Memory B cell (primary cell): Measurements from ENCODE around the gene CLDN5.
A peak's percentile ranks its signal among the peaks of the same experiment; 100 is the strongest.

Experiments
- ATAC-seq: fragments of 150-1000 bp; cut with Tn5 transposase; 2 replicates; pipeline ENCODE4 v1.10.0; 2021; ENCODE audit warnings: low read depth, mild to moderate bottlenecking, moderate library complexity
- DNase-seq, 2 donors: peaks; one replicate each; pipeline ENCODE4 v3.0.0; 2022; ENCODE audit warnings: low spot score in 2 of 2
- H3K27ac Mint-ChIP-seq: one replicate; pipeline ENCODE4 v1.8.0; 2022; ENCODE audit warnings: mild to moderate bottlenecking, moderate library complexity, mixed read lengths
- H3K27me3 Mint-ChIP-seq: one replicate; pipeline ENCODE4 v1.8.0; 2022; ENCODE audit warnings: mixed read lengths
- H3K36me3 Mint-ChIP-seq: one replicate; pipeline ENCODE4 v1.8.0; 2022; ENCODE audit warnings: mild to moderate bottlenecking, mixed read lengths
- H3K4me1 Mint-ChIP-seq: one replicate; pipeline ENCODE4 v1.8.0; 2022; ENCODE audit warnings: mixed read lengths
- H3K4me3 Mint-ChIP-seq: one replicate; pipeline ENCODE4 v1.8.0; 2022; ENCODE audit warnings: mild to moderate bottlenecking, moderate library complexity, mixed read lengths
- H3K9me3 Mint-ChIP-seq: one replicate; pipeline ENCODE4 v1.8.0; 2022; ENCODE audit warnings: mixed read lengths

CLDN5 gene

DNA sequence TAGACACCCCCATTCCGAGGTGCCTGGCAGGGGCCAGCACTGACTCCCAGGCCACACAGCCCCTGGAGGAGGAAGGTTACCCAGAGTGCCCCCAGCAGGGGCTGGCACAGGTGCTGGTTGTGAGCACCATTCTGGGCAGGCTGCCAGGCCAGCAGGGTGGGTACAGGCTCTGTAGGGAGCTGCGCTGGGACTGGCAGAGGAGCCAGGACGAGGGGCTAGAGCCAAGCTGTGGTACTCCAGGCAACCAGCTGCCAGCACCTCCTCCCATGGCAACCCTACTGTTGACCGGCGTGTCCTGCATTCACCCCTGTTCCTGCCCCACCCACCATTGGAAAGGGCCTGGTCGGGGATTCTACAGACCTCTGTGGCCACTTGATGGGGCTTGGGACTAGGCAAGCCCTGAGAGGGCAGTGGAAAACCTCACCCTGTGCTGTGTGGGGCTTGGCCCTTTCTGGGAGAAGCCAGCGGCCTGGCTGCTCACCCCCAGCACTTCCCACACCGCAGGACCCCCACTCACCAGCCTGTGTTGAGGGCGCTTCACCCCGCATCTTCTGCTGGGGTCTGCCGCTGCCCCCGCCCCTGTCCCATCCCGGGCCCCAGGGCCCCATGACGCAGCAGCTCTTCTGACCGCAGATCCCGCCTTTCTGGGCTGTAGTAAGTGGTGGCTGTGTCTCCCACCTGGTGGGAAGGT lies 1.9 kb downstream of the CLDN5 start:
- no peaks in the 10 kb centered on the region for H3K36me3 Mint-ChIP-seq
- DNase-seq (no peak), ATAC-seq (no peak)
- H3K4me3 Mint-ChIP-seq, result peak overlapping the region; percentile 57
- no peak overlapping the region for H3K27ac Mint-ChIP-seq
- H3K27me3 Mint-ChIP-seq, result peaks cover 23% of the 10 kb centered on the region
- no peaks in the 10 kb centered on the region for H3K9me3 Mint-ChIP-seq
- peaks cover 6% of the 10 kb centered on the region for H3K4me1 Mint-ChIP-seq

DNA sequence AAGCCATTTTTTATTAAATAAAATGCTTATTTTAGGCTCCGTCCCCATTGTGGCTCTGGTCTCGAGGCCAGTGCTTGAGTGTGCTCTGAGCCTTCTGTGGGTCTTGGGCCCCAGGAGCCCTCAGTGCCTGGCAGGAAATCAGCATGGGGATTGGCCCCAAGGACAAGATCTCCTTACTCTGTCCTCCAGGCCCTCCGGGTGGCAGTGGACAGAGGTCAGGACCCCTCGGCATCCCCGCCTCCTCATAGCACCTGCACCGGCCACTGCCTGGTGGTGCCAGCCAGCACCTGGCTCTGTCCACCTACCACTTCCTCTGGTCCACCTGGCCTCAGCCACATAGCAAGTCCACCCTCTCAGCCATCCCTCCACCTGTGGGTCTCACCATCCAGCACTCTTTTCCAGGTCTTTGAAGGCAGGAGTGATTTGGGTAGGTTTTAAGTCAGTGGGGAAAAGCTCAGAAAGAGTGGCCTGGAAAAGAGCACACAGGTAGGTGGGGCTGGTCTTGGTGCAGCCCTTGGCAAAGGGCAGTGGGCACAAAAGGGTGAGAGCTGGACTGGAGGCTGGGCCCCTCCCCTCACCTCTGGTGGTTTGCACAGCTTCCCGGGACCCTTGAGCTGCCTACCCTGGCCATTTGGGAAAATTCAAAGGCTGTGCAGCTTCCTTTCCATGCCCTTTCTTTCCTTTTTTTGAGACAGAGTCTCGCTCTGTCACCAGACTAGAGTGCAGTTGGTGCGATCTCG lies 3.5 kb downstream of the CLDN5 start:
- Mint-ChIP-seq H3K27ac (no peak overlapping the region), H3K9me3 (no peaks in the 10 kb centered on the region)

DNA sequence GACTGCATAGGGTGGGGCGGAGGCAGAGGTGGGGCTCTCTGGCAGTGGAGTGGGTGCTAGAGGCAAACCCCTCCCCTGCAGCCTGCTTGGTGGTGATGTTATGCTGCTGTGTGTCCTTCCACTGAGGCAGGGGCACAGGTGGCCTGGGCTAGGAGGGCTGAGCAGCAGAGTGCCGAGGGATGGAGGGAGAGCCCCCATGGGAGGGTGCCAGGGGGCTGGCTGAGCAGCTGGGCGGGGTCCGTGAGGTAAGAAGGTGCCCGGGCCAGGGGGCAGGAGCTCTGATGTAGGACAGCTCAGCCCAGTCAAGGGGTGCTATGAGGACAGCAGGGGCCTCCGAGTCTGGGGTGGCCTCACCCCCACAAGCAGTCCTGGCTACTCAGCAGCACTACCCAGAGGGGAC lies 4.2 kb downstream of the CLDN5 start:
- H3K27ac Mint-ChIP-seq, result no peak overlapping the region

More for the DNA sequence above, 3.5 kb downstream of the CLDN5 start:
- DNase-seq (no peak), ATAC-seq (no peak)
- Mint-ChIP-seq H3K36me3 (no peaks in the 10 kb centered on the region), H3K4me1 (peaks cover 6% of the 10 kb centered on the region), H3K4me3 (no peak overlapping the region), H3K27me3 (peaks cover 11% of the 10 kb centered on the region)

DNA sequence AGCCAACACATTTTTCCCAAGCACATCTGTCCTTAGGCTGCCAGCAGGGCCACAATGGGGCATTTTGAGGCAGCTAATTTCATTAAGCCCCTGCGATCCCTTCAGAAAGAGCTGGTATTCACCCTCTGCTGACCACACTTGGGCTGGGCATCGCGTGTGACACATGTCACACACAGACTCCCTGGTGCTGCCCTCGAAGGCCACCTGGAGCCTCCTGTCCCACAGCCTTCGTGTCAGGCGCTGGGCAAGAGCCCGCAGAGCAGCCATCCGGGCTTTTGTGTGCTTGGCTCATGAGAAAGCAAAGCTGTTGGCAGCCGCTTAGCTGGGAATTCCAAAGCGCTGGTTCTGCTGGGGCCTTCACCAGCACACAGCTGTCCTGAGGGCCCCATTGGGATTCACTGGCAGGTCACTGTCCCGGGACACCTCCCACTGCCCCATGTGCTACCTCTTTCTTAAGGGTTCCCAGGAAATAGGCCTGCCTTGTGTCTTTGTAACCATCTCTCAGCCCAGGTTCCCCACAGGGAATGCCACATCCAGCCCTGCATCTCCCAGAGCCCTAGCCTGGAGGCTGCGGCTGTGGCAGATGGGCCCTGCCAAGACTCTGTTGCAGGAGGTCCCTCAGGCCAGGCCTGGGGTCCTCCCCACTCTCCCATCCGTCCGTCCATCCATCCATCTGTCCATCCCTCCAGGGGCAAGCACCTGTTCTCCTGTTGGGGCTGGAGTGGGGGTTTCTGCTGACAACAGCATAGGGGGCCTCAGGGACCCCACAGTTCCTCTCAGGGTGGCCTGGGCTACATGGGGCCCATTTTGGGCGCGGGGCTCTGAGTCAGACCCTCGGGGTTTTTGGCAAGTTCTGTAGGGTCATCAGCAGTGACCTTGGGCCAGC lies 4.9 kb downstream of the CLDN5 start:
- Mint-ChIP-seq H3K4me1 (no peaks in the 10 kb centered on the region), H3K27me3 (peaks cover 3% of the 10 kb centered on the region), H3K36me3 (no peaks in the 10 kb centered on the region), H3K27ac (no peak overlapping the region), H3K4me3 (no peak overlapping the region), H3K9me3 (no peaks in the 10 kb centered on the region)
- no peak for ATAC-seq
- DNase-seq, result no peak

More for the DNA sequence above, 4.2 kb downstream of the CLDN5 start:
- no peak for ATAC-seq
- H3K27me3 Mint-ChIP-seq, result peaks cover 8% of the 10 kb centered on the region
- no peak for DNase-seq
- H3K36me3 Mint-ChIP-seq, result no peaks in the 10 kb centered on the region
- H3K4me1 Mint-ChIP-seq, result peaks cover 5% of the 10 kb centered on the region
- no peaks in the 10 kb centered on the region for H3K9me3 Mint-ChIP-seq
- no peak overlapping the region for H3K4me3 Mint-ChIP-seq

DNA sequence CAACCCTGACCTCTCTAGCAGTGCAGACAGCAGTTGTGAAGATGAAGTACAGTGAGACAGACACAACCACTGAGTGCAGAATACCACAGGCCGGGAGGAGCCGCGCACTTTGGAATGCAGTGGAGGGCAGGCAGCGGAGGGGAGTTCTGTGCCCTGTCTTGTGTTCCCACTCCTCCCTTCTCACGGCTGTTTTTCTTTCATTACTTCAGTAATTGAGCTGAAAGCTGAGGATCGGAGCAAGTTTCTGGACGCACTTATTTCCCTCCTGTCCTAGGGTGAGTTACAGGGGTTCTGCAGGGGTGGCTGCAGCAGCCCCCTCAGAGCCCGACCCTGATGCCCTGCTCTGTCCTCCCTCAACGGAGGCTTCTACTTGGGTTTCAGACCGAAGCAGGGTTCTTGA lies 5.6 kb downstream of the CLDN5 start:
- H3K9me3 Mint-ChIP-seq, result peaks cover 3% of the 10 kb centered on the region
- no peaks in the 10 kb centered on the region for H3K4me1 Mint-ChIP-seq
- H3K27me3 Mint-ChIP-seq, result peaks cover 3% of the 10 kb centered on the region
- H3K27ac Mint-ChIP-seq, result no peak overlapping the region
- H3K36me3 Mint-ChIP-seq, result peaks cover 3% of the 10 kb centered on the region
- H3K4me3 Mint-ChIP-seq, result no peak overlapping the region
- ATAC-seq (no peak), DNase-seq (no peak)

DNA sequence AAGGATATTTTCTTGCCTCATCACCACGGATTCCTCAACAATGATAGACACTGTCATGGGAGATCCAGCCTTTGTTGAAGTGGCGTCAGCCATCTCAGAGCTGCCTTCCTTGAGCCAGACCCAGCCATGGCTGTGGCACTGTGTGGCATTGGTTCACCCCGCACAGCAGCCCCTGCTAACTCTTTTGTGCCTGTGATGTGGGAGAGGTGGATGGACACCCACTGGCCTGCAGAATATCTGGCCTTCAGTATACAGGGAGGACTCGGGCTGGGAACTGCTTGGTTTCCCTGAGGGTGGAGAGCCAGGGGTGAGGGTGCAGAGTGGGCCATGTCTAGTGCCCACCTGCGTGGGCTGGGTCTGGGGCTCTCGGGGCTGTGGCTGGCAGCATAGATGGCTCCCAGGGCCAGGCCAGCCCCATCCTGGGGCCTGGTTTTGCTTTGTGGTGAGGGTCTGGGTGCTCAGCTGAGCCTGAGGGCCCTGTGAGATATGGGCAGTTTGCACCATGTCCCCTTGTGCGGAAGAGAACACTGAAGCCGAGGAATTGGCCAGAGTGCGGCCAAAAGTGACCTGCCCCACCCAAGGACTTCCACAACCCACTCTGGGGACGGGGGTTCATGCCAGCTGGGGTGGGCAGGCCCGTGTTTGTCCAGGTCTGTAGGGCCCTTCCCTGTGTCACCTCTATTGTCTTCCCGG lies 6.1 kb downstream of the CLDN5 start:
- no peak overlapping the region for H3K27ac Mint-ChIP-seq
- peaks cover 4% of the 10 kb centered on the region for H3K9me3 Mint-ChIP-seq
- peaks cover 3% of the 10 kb centered on the region for H3K27me3 Mint-ChIP-seq
- DNase-seq (no peak), ATAC-seq (no peak)
- no peaks in the 10 kb centered on the region for H3K4me1 Mint-ChIP-seq
- H3K36me3 Mint-ChIP-seq, result peaks cover 3% of the 10 kb centered on the region
- H3K4me3 Mint-ChIP-seq, result no peak overlapping the region

DNA sequence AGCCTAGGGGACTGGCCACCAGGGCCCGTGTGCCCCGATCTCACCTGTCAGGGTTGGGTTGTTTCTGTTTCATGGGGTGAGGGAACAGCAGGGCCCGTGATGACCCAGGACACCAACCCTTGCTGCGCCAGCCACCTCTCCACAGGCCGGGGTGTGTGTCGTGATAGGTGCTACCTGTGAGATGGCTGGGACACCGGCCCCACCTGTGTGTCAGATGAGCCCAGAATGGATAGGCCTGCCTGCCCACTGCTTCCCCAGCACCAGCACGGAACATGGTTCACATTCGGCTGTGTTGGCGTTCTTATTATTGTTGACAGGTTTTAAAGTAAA lies 7.1 kb downstream of the CLDN5 start:
- Mint-ChIP-seq H3K27me3 (no peaks in the 10 kb centered on the region), H3K4me3 (no peak overlapping the region), H3K9me3 (peaks cover 4% of the 10 kb centered on the region), H3K27ac (no peak overlapping the region), H3K36me3 (peaks cover 3% of the 10 kb centered on the region), H3K4me1 (no peaks in the 10 kb centered on the region)
- no peak for DNase-seq
- ATAC-seq, result no peak

DNA sequence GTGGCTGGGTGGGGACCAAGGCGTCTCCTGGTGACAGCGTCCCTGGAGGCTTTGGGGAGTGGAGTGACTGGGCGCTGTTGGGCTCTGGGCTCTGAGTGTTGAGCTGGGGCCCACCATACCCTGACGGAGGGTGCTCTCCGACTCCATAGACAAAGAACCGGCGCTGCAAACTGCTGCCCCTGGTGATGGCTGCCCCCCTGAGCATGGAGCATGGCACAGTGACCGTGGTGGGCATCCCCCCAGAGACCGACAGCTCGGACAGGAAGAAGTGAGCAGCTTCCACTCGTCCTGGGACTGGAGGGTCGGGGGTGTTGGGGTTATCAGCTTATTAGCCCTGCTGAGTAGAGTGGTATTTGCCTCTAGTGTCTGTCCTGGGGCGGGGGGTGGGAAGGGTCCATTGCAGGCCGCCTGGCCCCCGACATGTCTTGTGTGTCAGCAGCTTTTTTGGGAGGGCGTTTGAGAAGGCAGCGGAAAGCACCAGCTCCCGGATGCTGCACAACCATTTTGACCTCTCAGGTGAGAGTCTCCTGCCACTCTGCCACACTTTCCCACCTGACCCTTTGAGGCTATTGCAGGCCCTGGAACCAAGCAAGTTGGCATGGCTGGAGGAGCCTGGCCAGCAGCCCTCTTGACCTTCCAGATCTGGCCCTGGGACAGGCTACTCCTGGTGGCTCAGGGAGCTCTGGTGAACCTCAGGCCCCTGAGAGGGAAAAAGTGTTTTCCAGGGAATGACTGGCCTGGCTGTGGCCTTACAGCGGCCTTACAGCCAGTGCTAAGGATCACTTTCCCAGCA lies 7.6 kb downstream of the CLDN5 start:
- H3K27me3 Mint-ChIP-seq, result no peaks in the 10 kb centered on the region
- ATAC-seq, result no peak
- peaks cover 4% of the 10 kb centered on the region for H3K9me3 Mint-ChIP-seq
- no peak overlapping the region for H3K4me3 Mint-ChIP-seq
- no peak for DNase-seq
- H3K27ac Mint-ChIP-seq, result no peak overlapping the region
- H3K36me3 Mint-ChIP-seq, result peaks cover 3% of the 10 kb centered on the region
- H3K4me1 Mint-ChIP-seq, result no peaks in the 10 kb centered on the region

DNA sequence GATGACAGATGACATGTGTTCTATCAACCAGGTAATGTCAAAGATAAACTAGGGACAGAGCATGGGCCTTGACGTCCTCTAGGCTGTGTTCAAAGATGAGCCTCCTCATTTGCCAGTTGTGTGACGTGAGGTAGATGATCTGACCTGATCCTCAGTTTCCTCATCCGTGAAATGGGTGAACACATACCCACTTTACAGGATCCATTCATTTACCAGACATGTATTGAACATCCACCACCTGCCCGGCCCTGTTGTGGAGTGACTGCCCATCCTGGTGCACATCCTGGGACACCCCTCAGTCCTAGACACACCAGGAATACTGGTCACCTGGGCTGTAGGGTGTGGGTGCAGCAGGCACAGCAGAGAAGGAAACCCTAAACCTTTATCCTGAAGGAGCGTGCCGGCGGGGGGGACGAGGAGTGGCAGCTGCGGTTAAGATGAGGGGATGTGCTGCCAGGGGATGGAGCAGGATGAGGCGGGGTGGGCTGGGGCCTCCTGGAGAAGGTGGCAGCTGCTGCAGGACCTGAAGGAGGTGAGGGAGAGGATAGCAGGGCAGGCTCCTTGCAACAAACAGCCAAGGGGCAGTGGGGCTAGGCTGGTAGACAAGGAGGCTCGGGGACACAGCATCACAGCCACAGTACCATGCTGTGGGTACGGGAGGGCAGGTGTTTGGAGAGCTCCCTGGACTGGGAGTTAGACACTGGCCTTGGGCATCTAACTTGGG lies 8.4 kb downstream of the CLDN5 start:
- ATAC-seq, result no peak
- no peaks in the 10 kb centered on the region for H3K27me3 Mint-ChIP-seq
- peaks cover 4% of the 10 kb centered on the region for H3K9me3 Mint-ChIP-seq
- no peaks in the 10 kb centered on the region for H3K4me1 Mint-ChIP-seq
- no peak for DNase-seq
- H3K27ac Mint-ChIP-seq, result no peak overlapping the region
- peaks cover 3% of the 10 kb centered on the region for H3K36me3 Mint-ChIP-seq
- H3K4me3 Mint-ChIP-seq, result no peak overlapping the region

DNA sequence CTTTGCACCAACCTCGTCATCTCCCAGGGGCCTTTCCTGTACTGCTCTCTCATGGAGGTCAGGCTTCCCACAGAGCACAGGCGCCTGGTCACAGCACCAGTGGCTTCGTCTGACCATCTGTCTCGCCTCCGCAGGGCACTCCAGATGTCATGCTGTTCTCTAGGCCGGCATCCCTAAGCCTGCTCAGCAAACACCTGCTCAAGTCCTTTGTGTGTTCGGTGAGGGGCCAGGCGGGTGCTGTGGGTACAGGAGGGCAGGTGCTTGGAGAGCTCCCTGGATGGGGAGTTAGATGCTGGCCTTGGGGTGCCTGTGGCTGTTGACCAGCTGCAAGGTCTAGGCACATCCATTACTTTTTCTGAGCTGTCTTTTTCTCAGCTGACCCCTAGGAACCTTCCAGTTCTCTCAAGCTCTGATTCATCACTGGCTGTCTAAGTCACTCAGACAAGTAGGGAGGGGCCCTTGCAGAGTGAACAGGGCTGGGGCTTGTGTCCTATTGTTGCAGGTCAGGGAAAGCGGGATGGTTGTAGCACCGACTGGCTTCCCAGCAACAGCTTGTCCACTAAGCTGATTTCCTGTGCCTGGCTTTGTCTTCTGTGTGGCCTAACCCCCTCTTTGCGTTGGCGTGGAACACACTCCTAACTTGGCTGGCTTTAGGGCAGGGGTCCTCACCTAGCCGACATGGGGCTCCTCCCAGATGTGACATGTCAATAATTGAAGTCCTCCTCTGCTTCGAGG lies 9.2 kb downstream of the CLDN5 start:
- H3K27ac Mint-ChIP-seq, result no peak overlapping the region
- H3K36me3 Mint-ChIP-seq, result peaks cover 3% of the 10 kb centered on the region
- peaks cover 4% of the 10 kb centered on the region for H3K9me3 Mint-ChIP-seq
- DNase-seq (no peak), ATAC-seq (no peak)
- no peak overlapping the region for H3K4me3 Mint-ChIP-seq
- no peaks in the 10 kb centered on the region for H3K27me3 Mint-ChIP-seq
- H3K4me1 Mint-ChIP-seq, result no peaks in the 10 kb centered on the region

DNA sequence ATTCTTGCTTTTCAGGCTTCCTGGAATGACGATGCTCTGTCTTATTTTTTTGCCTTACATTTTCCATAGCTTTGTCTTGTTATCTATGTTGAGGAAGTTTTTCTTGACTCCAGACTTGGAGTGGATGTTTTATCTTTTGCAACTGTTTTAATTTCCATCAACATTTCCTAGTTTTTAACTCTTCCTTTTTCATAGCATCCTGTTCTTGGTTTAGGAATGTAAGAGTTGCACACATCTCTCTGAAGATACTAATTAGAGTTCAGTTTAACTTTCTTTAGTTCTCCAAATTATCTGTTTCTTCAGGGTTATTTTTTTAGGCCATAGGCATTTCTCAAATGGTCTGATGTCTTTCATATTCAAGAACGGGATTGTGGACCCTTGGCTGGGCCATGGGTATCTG lies 10.4 kb downstream of the CLDN5 start:
- Mint-ChIP-seq H3K4me3 (no peak overlapping the region), H3K9me3 (peaks cover 4% of the 10 kb centered on the region), H3K4me1 (no peaks in the 10 kb centered on the region), H3K27me3 (no peaks in the 10 kb centered on the region), H3K36me3 (peaks cover 3% of the 10 kb centered on the region), H3K27ac (no peak overlapping the region)
- ATAC-seq (no peak), DNase-seq (no peak)

DNA sequence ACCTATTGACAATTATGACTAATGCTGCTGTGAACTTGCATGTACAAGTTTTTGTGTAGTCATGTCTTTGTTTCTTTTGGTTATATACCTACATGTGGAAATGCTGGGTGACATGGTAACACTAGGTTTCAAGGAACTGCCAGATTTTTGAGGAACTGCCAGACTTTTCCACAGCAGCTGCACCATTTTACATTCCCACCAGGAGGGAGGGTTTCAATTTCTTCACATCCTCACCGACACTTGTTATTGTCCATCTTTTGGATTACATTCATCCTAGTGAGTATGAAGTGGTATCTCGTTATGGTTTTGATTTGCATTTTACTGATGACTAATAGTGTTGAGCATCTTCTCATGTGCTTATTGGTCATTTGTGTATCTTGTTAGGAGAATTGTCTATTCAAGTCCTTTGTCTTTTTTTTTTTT lies 13.3 kb downstream of the CLDN5 start:
- no peaks in the 10 kb centered on the region for H3K4me1 Mint-ChIP-seq
- H3K9me3 Mint-ChIP-seq, result peaks cover 4% of the 10 kb centered on the region
- ATAC-seq (no peak), DNase-seq (no peak)
- no peaks in the 10 kb centered on the region for H3K27me3 Mint-ChIP-seq
- H3K36me3 Mint-ChIP-seq, result peaks cover 3% of the 10 kb centered on the region
- H3K4me3 Mint-ChIP-seq, result no peak overlapping the region
- H3K27ac Mint-ChIP-seq, result no peak overlapping the region
